Measurements from ENCODE around the gene ADORA1.

DNA sequence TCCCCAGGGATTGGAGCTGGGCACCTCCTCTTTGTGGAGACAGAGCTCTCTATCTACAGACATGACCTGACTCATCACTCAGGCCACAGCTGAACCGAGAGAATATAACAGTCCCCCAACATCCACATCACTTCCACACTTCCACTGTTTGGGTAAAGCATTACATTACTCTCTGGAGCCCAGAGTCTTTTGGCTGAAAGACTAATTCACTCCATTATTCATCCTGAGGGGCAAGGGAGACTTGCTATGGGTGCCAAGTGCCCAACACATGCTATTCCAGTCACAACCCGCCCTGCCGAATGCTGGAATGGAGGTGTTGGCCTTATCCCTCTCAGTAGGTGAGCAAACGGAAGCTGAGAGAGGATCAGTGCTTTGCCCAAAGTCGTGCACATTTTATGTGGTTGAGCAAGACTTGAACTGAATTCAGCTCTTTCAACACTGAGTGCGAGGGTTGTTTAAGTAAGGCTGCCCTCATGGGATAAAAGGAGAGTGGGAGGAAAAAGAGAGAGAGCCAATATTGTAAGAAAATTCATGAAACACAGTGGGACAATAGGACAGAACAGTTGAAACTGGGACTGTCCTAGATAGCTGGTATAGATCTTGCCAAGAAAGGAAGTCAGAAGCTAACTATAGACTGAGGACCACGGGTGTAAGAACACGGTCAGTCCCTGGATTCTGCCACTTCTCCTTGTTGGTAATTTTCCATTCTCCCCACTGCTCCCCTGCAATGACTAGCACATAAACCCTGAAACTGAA lies 72.5 kb downstream of the ADORA1 start:
- TF ChIP-seq POLR2AphosphoS5 (IDR thresholded peaks at IDR 0.05; ENCODE audit: low read depth) (peak; percentile 69), CTCF (IDR thresholded peaks at IDR 0.05; ENCODE audit: insufficient read depth, low read length) (no peak)
- TF ChIP-seq, protein P1, sequence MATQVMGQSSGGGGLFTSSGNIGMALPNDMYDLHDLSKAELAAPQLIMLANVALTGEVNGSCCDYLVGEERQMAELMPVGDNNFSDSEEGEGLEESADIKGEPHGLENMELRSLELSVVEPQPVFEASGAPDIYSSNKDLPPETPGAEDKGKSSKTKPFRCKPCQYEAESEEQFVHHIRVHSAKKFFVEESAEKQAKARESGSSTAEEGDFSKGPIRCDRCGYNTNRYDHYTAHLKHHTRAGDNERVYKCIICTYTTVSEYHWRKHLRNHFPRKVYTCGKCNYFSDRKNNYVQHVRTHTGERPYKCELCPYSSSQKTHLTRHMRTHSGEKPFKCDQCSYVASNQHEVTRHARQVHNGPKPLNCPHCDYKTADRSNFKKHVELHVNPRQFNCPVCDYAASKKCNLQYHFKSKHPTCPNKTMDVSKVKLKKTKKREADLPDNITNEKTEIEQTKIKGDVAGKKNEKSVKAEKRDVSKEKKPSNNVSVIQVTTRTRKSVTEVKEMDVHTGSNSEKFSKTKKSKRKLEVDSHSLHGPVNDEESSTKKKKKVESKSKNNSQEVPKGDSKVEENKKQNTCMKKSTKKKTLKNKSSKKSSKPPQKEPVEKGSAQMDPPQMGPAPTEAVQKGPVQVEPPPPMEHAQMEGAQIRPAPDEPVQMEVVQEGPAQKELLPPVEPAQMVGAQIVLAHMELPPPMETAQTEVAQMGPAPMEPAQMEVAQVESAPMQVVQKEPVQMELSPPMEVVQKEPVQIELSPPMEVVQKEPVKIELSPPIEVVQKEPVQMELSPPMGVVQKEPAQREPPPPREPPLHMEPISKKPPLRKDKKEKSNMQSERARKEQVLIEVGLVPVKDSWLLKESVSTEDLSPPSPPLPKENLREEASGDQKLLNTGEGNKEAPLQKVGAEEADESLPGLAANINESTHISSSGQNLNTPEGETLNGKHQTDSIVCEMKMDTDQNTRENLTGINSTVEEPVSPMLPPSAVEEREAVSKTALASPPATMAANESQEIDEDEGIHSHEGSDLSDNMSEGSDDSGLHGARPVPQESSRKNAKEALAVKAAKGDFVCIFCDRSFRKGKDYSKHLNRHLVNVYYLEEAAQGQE (IDR thresholded peaks at IDR 0.05; ENCODE audit: insufficient replicate concordance, low read depth): no peak
